Neural cell (in vitro differentiated cells): Measurements from ENCODE around the gene ITGB5.
"Not testable (repeated sequence)": the region's sequence is repeated elsewhere in the genome, so short reads cannot be mapped to it uniquely, and the experiment has no call there.

Experiments
- CTCF ChIP-seq: fragments of 450-650 bp; IDR thresholded peaks from 2 replicates; pipeline ENCODE4 v1.5.1; 2014; ENCODE audit warnings: antibody characterized with exemption, mild to moderate bottlenecking, moderate library complexity; ENCODE audit not compliant: poor library complexity, severe bottlenecking
- EP300 ChIP-seq: fragments of 450-650 bp; conservative IDR thresholded peaks from 2 replicates; pipeline ENCODE4 v1.6.1; 2014; ENCODE audit warnings: antibody characterized with exemption, mild to moderate bottlenecking, moderate library complexity; ENCODE audit not compliant: poor library complexity, severe bottlenecking
- EZH2 ChIP-seq: fragments of 200-600, 300-800 bp; shearing (Covaris generic), sonication (generic); IDR thresholded peaks from 2 replicates; pipeline ENCODE4 v1.6.1; 2014; ENCODE audit warnings: antibody characterized with exemption, low read length, borderline replicate concordance, mild to moderate bottlenecking; ENCODE audit not compliant: insufficient read depth, poor library complexity, severe bottlenecking
- MXI1 ChIP-seq: fragments of 450-650 bp; conservative IDR thresholded peaks from 2 replicates; pipeline ENCODE4 v1.6.1; 2014; ENCODE audit warnings: antibody characterized with exemption, mild to moderate bottlenecking; ENCODE audit not compliant: poor library complexity, severe bottlenecking
- POLR2AphosphoS5 ChIP-seq: IDR thresholded peaks from 2 replicates; pipeline ENCODE4 v1.6.1; 2012
- TAF1 ChIP-seq: IDR thresholded peaks from 2 replicates; pipeline ENCODE4 v1.6.1; 2012; ENCODE audit warnings: low read depth

GRCh38 chr3:124827476-124828206 lies 59.5 kb downstream of the ITGB5 start:
- TF ChIP-seq EP300, CTCF, TAF1, EZH2, POLR2AphosphoS5, MXI1: not testable (repeated sequence)
